Mucosa of gallbladder (tissue), 1 donor: ENCODE results near the gene HSD3B2. TPM values are rescaled to one million over a fixed set of nuclear protein-coding genes. Genes with fewer than 3 reads are reported as not detected.
"Not testable (repeated sequence)": the region's sequence is repeated elsewhere in the genome, so short reads cannot be mapped to it uniquely, and the experiment has no call there.

ENCODE experiments used
- DNase-seq: peaks from one replicate; pipeline ENCODE4 v3.0.0-alpha.2; 2020; ENCODE audit warnings: low spot score
- total RNA-seq: library from RNA; stranded (reverse); gene quantifications from one replicate; pipeline ENCODE4 v1.2.1, GENCODE V29; 2021
- donor health status: DM: no; HTN: no; CAD: no.

Gene HSD3B2
- 1.8 TPM for total RNA-seq

GRCh38 chr1:119414950-119415349 lies at the start of gene HSD3B2:
HSD3B2 (plus strand) TSS chr1:119415150; CDS start chr1:119415420, 270 bp downstream.
- no peak for DNase-seq

GRCh38 chr1:119366424-119366823 lies 48.5 kb upstream of the HSD3B2 start:
- DNase-seq: no peak

- no peak for DNase-seq
Measured at GRCh38 chr1:119367432-119368124, 47.4 kb upstream of the HSD3B2 start.

- no peak for DNase-seq
Measured at GRCh38 chr1:119368554-119368953, 46.4 kb upstream of the HSD3B2 start, which contains the start of gene HAO2. HAO2 (plus strand) TSS chr1:119368785; CDS start chr1:119381086, 12,301 bp downstream.

GRCh38 chr1:119370748-119371147 lies 44.2 kb upstream of the HSD3B2 start:
- no peak for DNase-seq

GRCh38 chr1:119371815-119372214 lies 43.1 kb upstream of the HSD3B2 start:
- DNase-seq: no peak

GRCh38 chr1:119372503-119373086 lies 42.4 kb upstream of the HSD3B2 start:
- DNase-seq: no peak

- no peak for DNase-seq
Measured at GRCh38 chr1:119373465-119373864, 41.5 kb upstream of the HSD3B2 start.

- DNase-seq: no peak
Measured at GRCh38 chr1:119374208-119374874, 40.6 kb upstream of the HSD3B2 start.

GRCh38 chr1:119375366-119375765 lies 39.6 kb upstream of the HSD3B2 start:
- DNase-seq: no peak

- DNase-seq: no peak
Measured at GRCh38 chr1:119376594-119376993, 38.4 kb upstream of the HSD3B2 start.

- not testable (repeated sequence) for DNase-seq
Measured at GRCh38 chr1:119377594-119377993, 37.4 kb upstream of the HSD3B2 start.

- DNase-seq: no peak
Measured at GRCh38 chr1:119379117-119379516, 35.8 kb upstream of the HSD3B2 start.

GRCh38 chr1:119380304-119380703 lies 34.6 kb upstream of the HSD3B2 start:
- DNase-seq: no peak

GRCh38 chr1:119380983-119381662 lies 33.8 kb upstream of the HSD3B2 start:
- DNase-seq: no peak

GRCh38 chr1:119384591-119384990 lies 30.4 kb upstream of the HSD3B2 start:
- DNase-seq: no peak

GRCh38 chr1:119385650-119386049 lies 29.3 kb upstream of the HSD3B2 start:
- DNase-seq: no peak

GRCh38 chr1:119387858-119388257 lies 27.1 kb upstream of the HSD3B2 start:
- DNase-seq: no peak

GRCh38 chr1:119388450-119388849 lies 26.5 kb upstream of the HSD3B2 start:
- no peak for DNase-seq

- no peak for DNase-seq
Measured at GRCh38 chr1:119390526-119390925, 24.4 kb upstream of the HSD3B2 start.

GRCh38 chr1:119391749-119392148 lies 23.2 kb upstream of the HSD3B2 start:
- DNase-seq: no peak

GRCh38 chr1:119394085-119394484 lies 20.9 kb upstream of the HSD3B2 start:
- DNase-seq: no peak
